BLaER1 treated with 17β-estradiol and CSF1 and Interleukin-3, amounts not matched to agents 10 nM and 100 nM (cell line): ENCODE results near the gene INAFM2.
A peak's percentile ranks its signal among the peaks of the same experiment; 100 is the strongest.

ENCODE experiments used
- H3K27ac ChIP-seq, 11 experiments: shearing (Covaris generic); formaldehyde crosslinking; 2 replicates each; pipeline ENCODE4 v1.8.1; 2022
- H3K27me3 ChIP-seq, 11 experiments: shearing (Covaris generic); formaldehyde crosslinking; 2 replicates each; pipeline ENCODE4 v1.8.1; 2022
- H3K36me3 ChIP-seq, 11 experiments: shearing (Covaris generic); formaldehyde crosslinking; 2 replicates each; pipeline ENCODE4 v1.8.1; 2022
- H3K4me1 ChIP-seq, 10 experiments: shearing (Covaris generic); formaldehyde crosslinking; 2 replicates each; pipeline ENCODE4 v1.8.1; 2022
- H3K4me2 ChIP-seq, 11 experiments: shearing (Covaris generic); formaldehyde crosslinking; 2 replicates each; pipeline ENCODE4 v1.8.1; 2022
- H3K4me3 ChIP-seq, 10 experiments: shearing (Covaris generic); formaldehyde crosslinking; 2 replicates each; pipeline ENCODE4 v1.8.1; 2022
- H3K9ac ChIP-seq, 11 experiments: shearing (Covaris generic); formaldehyde crosslinking; 2 replicates each; pipeline ENCODE4 v1.8.1; 2022
- H3K9me3 ChIP-seq, 11 experiments: shearing (Covaris generic); formaldehyde crosslinking; replicated peaks in 1 of 11; 2 replicates each; pipeline ENCODE4 v1.8.1; 2022
- H4K20me1 ChIP-seq, 11 experiments: shearing (Covaris generic); formaldehyde crosslinking; 2 replicates each; pipeline ENCODE4 v1.8.1; 2022
- Cebpa-rat ChIP-seq, 11 experiments: shearing (Covaris generic); IDR thresholded peaks; 2 replicates each; pipeline ENCODE4 v1.8.1; 2022

The INAFM2 gene

DNA sequence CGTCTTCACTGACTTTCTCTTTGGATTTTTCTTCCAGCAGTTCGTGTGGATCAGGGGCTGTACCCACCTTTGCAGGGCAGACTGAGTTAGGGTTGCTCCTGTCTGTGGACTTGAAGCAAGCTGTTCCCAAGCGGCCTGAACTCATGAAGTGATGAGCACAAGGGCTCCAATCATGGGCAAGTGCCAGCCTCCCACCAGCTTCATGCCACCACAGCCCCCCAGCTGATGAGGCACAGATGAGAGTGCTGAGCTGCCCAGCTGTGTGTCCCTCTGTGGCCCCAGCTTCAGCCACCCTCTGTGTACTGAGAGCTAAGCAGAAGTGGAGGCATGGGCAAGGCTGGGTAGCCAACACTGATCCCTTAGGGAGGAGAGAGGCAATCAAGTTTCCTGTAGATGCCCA lies 12.5 kb upstream of the INAFM2 start:
- Histone ChIP-seq H3K4me3 (no peak overlapping the region), H3K9me3 (no peaks in the 10 kb centered on the region), H3K27ac (no peak overlapping the region), H3K4me1 (peaks cover 41 to 67% (median 57%) of the 10 kb centered on the region in 10 experiments), H4K20me1 (peaks cover 0 to 8% (median 4%) of the 10 kb centered on the region in 11 experiments; a peak in 7 of 22 replicates), H3K4me2 (peak overlapping the region in 8 of 11 experiments; percentile 2 to 43 (median 14); a peak in 8 of 22 replicates), H3K36me3 (no peaks in the 10 kb centered on the region), H3K9ac (peak overlapping the region in 1 of 11 experiments; percentile 12; a peak in 1 of 22 replicates), H3K27me3 (peaks cover 0 to 11% (median 0%) of the 10 kb centered on the region in 11 experiments; a peak in 4 of 22 replicates)
- TF ChIP-seq Cebpa-rat (IDR thresholded peaks at IDR 0.05) = no peak

DNA sequence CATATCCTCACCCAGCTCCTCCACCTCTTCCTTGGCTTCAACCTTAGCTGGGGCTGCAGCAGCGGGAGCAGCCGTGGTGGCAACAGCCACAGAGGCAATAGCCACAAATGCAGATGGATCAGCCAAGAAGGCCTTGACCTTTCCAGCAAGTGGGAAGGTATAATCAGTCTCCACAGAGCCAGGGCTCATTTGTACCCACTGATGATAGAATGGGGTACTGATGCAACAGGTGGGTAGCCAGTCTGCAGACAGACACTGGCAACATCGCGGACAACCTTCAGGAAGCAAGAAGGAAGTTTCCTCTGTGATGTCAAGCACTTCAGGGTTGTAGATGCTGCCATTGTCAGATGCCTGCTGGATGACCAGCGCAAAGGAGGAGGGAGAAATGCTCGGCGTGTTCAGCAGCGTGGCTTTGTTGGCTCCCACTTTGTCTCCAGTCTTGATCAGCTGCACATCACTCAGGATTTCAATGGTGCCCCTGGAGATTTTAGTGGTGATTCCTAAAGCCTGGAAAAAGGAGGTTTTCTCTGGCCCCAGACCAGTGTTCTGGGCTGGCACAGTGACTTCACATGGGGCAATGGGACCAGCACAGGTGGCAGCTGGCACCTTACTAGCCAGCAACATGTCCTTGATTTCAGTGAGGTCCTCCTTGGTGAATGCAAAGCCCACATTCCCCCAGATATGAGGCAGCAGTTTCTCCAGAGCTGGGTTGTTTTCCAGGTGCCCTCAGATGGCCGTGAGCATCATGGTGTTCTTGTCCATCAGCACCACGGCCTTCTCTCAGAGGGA lies 10.9 kb upstream of the INAFM2 start:
- Histone ChIP-seq H3K27me3 (peaks cover 0 to 11% (median 0%) of the 10 kb centered on the region in 11 experiments; a peak in 4 of 22 replicates), H4K20me1 (no peaks in the 10 kb centered on the region), H3K4me1 (peaks cover 33 to 69% (median 56%) of the 10 kb centered on the region in 10 experiments), H3K4me2 (no peak overlapping the region), H3K36me3 (no peaks in the 10 kb centered on the region), H3K27ac (no peak overlapping the region), H3K4me3 (no peak overlapping the region), H3K9ac (no peak overlapping the region), H3K9me3 (no peaks in the 10 kb centered on the region)
- no peak for TF ChIP-seq Cebpa-rat (IDR thresholded peaks at IDR 0.05)

DNA sequence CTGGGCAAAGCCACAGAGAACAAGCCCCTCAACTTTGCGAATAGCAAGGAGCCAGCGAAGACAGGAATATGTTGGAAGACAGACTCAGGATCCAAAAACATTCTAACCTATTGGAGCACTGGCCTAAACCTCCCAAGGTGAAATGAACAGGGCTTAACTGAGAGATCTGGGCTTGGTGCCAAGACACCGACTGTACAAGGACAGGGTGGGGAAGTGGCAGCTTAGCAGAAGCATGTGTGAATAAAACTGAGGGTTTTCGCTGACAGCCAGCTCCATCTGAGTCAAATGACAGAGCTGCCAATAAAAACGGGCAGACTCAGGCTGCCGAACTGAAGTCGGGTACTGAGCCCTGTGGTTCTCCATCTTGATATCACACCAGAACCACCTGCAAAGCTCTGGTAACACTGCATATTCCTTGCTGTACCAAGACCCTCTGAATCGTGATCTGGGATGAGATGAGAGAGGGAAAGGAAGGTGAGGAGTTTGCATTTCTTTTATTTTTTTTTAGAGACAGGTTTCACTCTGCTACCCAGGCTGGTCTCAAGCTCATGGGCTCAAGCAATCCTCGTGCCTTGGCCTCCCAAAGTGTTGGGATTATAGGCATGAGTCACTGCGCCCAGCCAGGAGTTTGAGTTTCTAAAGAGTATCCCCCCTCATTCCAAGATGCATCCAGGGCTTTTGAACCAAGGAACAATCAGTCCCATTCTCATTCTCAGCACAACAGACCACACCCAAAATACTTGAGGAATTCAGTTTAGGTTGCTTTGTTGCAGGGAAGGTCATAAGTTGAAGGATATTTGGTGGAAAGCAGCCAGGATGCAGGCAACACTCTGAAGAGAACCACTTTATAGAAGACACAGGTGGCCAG lies 9.7 kb upstream of the INAFM2 start:
- Histone ChIP-seq H3K4me2 (peak overlapping the region in 9 of 11 experiments; percentile 3 to 71 (median 32); a peak in 14 of 22 replicates), H3K4me1 (peaks cover 26 to 69% (median 50%) of the 10 kb centered on the region in 10 experiments), H3K9ac (peak overlapping the region in 2 of 11 experiments; percentile 9 to 34; a peak in 1 of 22 replicates), H3K4me3 (no peak overlapping the region), H3K36me3 (no peaks in the 10 kb centered on the region), H3K9me3 (no peaks in the 10 kb centered on the region), H3K27ac (no peak overlapping the region), H3K27me3 (peaks cover 0 to 11% (median 0%) of the 10 kb centered on the region in 11 experiments; a peak in 4 of 22 replicates), H4K20me1 (no peaks in the 10 kb centered on the region)
- TF ChIP-seq Cebpa-rat (IDR thresholded peaks at IDR 0.05) = no peak

DNA sequence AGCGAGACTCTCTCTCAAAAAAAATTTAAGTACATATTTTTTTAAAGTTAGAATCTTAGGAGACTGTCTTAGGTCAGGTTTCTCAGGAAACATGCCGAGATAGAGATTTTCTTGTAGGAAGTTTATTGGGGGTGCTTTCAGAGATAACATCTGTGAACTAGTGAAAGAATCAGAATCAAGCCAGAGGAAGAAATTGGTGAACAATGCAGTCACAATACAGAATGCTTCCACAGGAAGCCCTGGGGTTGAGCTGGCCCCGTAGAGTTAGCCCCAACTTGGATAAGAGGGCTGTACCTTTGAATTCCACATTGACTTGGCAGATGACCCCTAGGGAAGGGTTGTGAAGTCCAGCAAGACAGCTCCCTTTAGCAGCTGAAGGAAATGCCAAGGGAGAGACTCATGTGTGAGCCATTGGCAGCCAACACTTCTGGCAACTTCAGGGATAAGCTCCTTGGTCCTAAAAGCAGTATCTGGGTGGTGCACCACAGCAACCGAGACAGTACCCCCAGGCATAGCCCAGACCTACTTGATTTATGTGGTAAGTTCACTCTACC lies 8.7 kb upstream of the INAFM2 start:
- Histone ChIP-seq H3K9ac (no peak overlapping the region), H3K36me3 (no peaks in the 10 kb centered on the region), H3K4me2 (peak overlapping the region in 6 of 11 experiments; percentile 3 to 71 (median 48); a peak in 9 of 22 replicates), H3K9me3 (no peaks in the 10 kb centered on the region), H3K4me1 (peaks cover 16 to 59% (median 40%) of the 10 kb centered on the region in 10 experiments), H3K4me3 (no peak overlapping the region), H3K27ac (no peak overlapping the region), H3K27me3 (peaks cover 0 to 11% (median 0%) of the 10 kb centered on the region in 11 experiments; a peak in 4 of 22 replicates), H4K20me1 (no peaks in the 10 kb centered on the region)
- TF ChIP-seq Cebpa-rat (IDR thresholded peaks at IDR 0.05) = no peak

DNA sequence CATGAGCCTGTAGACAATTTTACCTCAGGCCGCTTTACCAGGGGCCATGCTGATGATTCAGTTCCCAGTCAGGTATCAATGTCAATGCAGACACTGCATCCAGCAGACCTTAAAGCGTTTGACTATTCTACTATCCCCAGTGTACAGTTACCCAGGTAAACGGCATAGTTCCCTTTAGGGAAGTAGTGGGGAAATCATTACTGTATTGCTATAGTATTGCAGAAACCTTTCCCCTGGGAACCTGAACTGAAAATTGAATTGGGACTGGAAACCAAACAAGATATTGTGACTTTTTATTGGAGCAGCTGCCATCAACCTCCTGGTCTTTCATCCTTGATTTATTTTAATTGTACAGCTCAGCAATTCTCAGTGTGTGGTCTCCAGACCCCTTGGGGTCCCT lies 6.6 kb upstream of the INAFM2 start:
- TF ChIP-seq Cebpa-rat (IDR thresholded peaks at IDR 0.05) = no peak
- H3K4me3 ChIP-seq = no peak overlapping the region
- H3K4me1 ChIP-seq = peaks cover 10 to 45% (median 27%) of the 10 kb centered on the region in 10 experiments
- peak overlapping the region; percentile 3 to 77 (median 56); a peak in 20 of 22 replicates for H3K4me2 ChIP-seq
- H3K9me3 ChIP-seq = no peaks in the 10 kb centered on the region
- H3K27me3 ChIP-seq = peaks cover 0 to 11% (median 0%) of the 10 kb centered on the region in 11 experiments; a peak in 4 of 22 replicates
- no peak overlapping the region for H3K27ac ChIP-seq
- H3K36me3 ChIP-seq = no peaks in the 10 kb centered on the region
- no peak overlapping the region for H3K9ac ChIP-seq
- no peaks in the 10 kb centered on the region for H4K20me1 ChIP-seq

DNA sequence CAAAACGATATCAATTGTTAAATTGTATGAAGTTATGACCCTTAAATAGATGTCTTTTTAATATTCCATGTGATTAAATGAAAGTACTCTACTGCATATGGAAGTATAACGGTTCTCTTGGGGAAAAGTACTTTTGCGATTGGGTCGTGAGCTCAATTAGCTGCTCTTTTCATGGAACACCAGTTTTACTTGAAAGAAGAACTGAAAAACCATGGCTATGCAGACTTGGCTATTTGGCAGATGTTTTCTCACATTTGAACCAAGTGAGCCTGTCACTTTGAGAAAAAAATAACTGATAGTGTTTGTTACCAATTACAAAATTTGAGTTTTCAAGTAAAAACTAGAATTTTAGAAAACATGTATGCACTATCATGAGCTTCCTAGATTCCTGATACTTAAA lies 5.9 kb upstream of the INAFM2 start:
- peak overlapping the region; percentile 3 to 77 (median 56); a peak in 19 of 22 replicates for H3K4me2 ChIP-seq
- H3K9ac ChIP-seq = no peak overlapping the region
- H3K27ac ChIP-seq = no peak overlapping the region; a peak in 1 of 22 replicates
- no peaks in the 10 kb centered on the region for H3K36me3 ChIP-seq
- no peaks in the 10 kb centered on the region for H3K9me3 ChIP-seq
- no peak for TF ChIP-seq Cebpa-rat (IDR thresholded peaks at IDR 0.05)
- H4K20me1 ChIP-seq = no peaks in the 10 kb centered on the region
- no peak overlapping the region for H3K4me3 ChIP-seq
- H3K27me3 ChIP-seq = peaks cover 0 to 11% (median 0%) of the 10 kb centered on the region in 11 experiments; a peak in 4 of 22 replicates
- H3K4me1 ChIP-seq = peaks cover 14 to 51% (median 28%) of the 10 kb centered on the region in 10 experiments

DNA sequence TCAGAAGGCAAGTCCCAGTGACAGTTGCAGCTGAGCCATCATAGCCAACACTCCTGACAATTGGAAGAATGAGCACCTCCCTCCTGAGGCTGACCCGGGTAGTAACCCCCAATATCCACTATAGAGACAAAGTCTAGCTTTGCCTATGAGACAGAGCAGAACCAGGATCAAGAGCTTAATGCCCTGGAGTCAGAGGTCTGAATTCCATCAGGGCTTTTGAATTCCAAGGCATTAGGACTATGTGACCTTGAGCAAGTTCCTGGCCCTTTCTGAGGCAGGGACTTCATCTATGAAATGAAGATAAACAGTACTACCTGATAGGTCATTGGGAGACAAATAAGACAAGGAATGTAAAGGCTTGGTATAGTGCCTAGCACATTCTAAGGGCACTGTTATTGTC lies 3.1 kb upstream of the INAFM2 start:
- Histone ChIP-seq H3K36me3 (no peaks in the 10 kb centered on the region), H3K27me3 (peaks cover 0 to 18% (median 18%) of the 10 kb centered on the region in 11 experiments; a peak in 18 of 22 replicates)

DNA sequence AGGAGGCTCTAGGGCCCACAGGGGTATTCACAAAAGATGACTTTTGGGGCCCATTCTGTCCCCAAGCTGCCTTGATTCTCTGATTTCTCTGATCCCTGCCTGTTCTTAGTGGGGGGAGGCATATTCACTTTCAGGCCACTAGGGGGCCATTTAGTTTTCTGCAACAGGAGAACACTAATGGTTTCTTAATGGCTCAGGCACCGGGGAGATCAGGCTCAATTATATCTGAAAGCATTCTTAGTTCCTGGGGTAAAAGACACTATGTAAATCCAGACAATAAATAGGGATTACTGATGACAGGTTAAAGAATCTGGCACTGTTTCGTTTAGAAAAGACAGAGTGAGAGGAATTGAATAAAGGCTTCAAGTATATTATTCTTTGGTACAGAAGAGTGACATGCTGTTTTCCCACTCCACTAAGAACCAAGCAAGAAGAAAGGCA lies 2.5 kb upstream of the INAFM2 start:
- H3K36me3 ChIP-seq = peaks cover 0 to under 1% (median 0%) of the 10 kb centered on the region in 11 experiments; a peak in 1 of 22 replicates
- H3K4me1 ChIP-seq = peaks cover 34 to 51% (median 42%) of the 10 kb centered on the region in 10 experiments
- no peak for TF ChIP-seq Cebpa-rat (IDR thresholded peaks at IDR 0.05)
- H3K27me3 ChIP-seq = peaks cover 0 to 24% (median 23%) of the 10 kb centered on the region in 11 experiments; a peak in 18 of 22 replicates
- no peak overlapping the region for H3K9ac ChIP-seq
- H4K20me1 ChIP-seq = peaks cover 0 to 23% (median 0%) of the 10 kb centered on the region in 11 experiments; a peak in 6 of 22 replicates
- H3K27ac ChIP-seq = no peak overlapping the region
- no peak overlapping the region for H3K4me2 ChIP-seq
- no peaks in the 10 kb centered on the region for H3K9me3 ChIP-seq
- H3K4me3 ChIP-seq = no peak overlapping the region

More for the DNA sequence above, 3.1 kb upstream of the INAFM2 start:
- no peak overlapping the region for H3K27ac ChIP-seq
- H3K4me1 ChIP-seq = peaks cover 28 to 45% (median 37%) of the 10 kb centered on the region in 10 experiments
- TF ChIP-seq Cebpa-rat (IDR thresholded peaks at IDR 0.05) = no peak
- H4K20me1 ChIP-seq = peaks cover 0 to 17% (median 0%) of the 10 kb centered on the region in 11 experiments; a peak in 6 of 22 replicates
- H3K4me2 ChIP-seq = no peak overlapping the region
- H3K9me3 ChIP-seq = no peaks in the 10 kb centered on the region
- H3K9ac ChIP-seq = no peak overlapping the region
- no peak overlapping the region for H3K4me3 ChIP-seq
